ENCODE data around the gene TRMT10B.
"Not testable (repeated sequence)": the region's sequence is repeated elsewhere in the genome, so short reads cannot be mapped to it uniquely, and the experiment has no call there.

The TRMT10B gene

GRCh38 chr9:37758747-37759146, 5.1 kb downstream of the TRMT10B start:
- no peak overlapping the region for H3K4me2 ChIP-seq (ENCODE audit: low read length)
- H3K4me3 ChIP-seq (ENCODE audit: low read depth, low read length, poor library complexity, severe bottlenecking), result no peak overlapping the region
- 0 out of 2 replicates have a peak, but pooled peaks cover 3% of the 10 kb centered on the region for H3F3A ChIP-seq (ENCODE audit: insufficient read depth, low read length)
- H3K9ac ChIP-seq (ENCODE audit: low read length), result no peak overlapping the region
- no peaks in the 10 kb centered on the region for H3K79me2 ChIP-seq (ENCODE audit: insufficient read depth, low read length)
- H4K20me1 ChIP-seq (ENCODE audit: insufficient read depth, low read length), result no peaks in the 10 kb centered on the region
- H3K27me3 ChIP-seq (ENCODE audit: insufficient read depth, low read length), result no peaks in the 10 kb centered on the region
- H3K9me2 ChIP-seq (ENCODE audit: low read depth, low read length), result no peaks in the 10 kb centered on the region
- H3K4me1 ChIP-seq (ENCODE audit: insufficient read depth, low read length, severe bottlenecking), result peaks cover 9% of the 10 kb centered on the region
- TF ChIP-seq, protein P1, sequence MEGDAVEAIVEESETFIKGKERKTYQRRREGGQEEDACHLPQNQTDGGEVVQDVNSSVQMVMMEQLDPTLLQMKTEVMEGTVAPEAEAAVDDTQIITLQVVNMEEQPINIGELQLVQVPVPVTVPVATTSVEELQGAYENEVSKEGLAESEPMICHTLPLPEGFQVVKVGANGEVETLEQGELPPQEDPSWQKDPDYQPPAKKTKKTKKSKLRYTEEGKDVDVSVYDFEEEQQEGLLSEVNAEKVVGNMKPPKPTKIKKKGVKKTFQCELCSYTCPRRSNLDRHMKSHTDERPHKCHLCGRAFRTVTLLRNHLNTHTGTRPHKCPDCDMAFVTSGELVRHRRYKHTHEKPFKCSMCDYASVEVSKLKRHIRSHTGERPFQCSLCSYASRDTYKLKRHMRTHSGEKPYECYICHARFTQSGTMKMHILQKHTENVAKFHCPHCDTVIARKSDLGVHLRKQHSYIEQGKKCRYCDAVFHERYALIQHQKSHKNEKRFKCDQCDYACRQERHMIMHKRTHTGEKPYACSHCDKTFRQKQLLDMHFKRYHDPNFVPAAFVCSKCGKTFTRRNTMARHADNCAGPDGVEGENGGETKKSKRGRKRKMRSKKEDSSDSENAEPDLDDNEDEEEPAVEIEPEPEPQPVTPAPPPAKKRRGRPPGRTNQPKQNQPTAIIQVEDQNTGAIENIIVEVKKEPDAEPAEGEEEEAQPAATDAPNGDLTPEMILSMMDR (IDR thresholded peaks at IDR 0.05; ENCODE audit: low read length), result no peak
- no peak overlapping the region for H3K27ac ChIP-seq (ENCODE audit: low read depth, low read length, poor library complexity, severe bottlenecking)
- peaks cover 15% of the 10 kb centered on the region; the same call in 1 of the 2 replicates for H3K36me3 ChIP-seq (ENCODE audit: insufficient read depth, low read length)
- H3K9me3 ChIP-seq (ENCODE audit: low read length), result no peaks in the 10 kb centered on the region
- H2AFZ ChIP-seq (ENCODE audit: low read length), result no peak overlapping the region

GRCh38 chr9:37760416-37761161, 7.0 kb downstream of the TRMT10B start:
- no peak overlapping the region for H3K4me2 ChIP-seq (ENCODE audit: low read length)
- H3K4me3 ChIP-seq (ENCODE audit: low read depth, low read length, poor library complexity, severe bottlenecking), result no peak overlapping the region
- H3F3A ChIP-seq (ENCODE audit: insufficient read depth, low read length), result 0 out of 2 replicates have a peak, but pooled peaks cover 3% of the 10 kb centered on the region
- no peaks in the 10 kb centered on the region for H3K9me2 ChIP-seq (ENCODE audit: low read depth, low read length)
- no peaks in the 10 kb centered on the region for H4K20me1 ChIP-seq (ENCODE audit: insufficient read depth, low read length)
- H3K27me3 ChIP-seq (ENCODE audit: insufficient read depth, low read length), result no peaks in the 10 kb centered on the region
- no peaks in the 10 kb centered on the region for H3K4me1 ChIP-seq (ENCODE audit: insufficient read depth, low read length, severe bottlenecking)
- no peak overlapping the region for H3K9ac ChIP-seq (ENCODE audit: low read length)
- H3K9me3 ChIP-seq (ENCODE audit: low read length), result no peaks in the 10 kb centered on the region
- H2AFZ ChIP-seq (ENCODE audit: low read length), result no peak overlapping the region
- H3K79me2 ChIP-seq (ENCODE audit: insufficient read depth, low read length), result no peaks in the 10 kb centered on the region
- no peak for TF ChIP-seq EZH2 (IDR thresholded peaks at IDR 0.05; ENCODE audit: borderline replicate concordance, low read length)
- TF ChIP-seq, protein P1 (IDR thresholded peaks at IDR 0.05; ENCODE audit: low read length), result no peak
- H3K27ac ChIP-seq (ENCODE audit: low read depth, low read length, poor library complexity, severe bottlenecking), result no peak overlapping the region
- peaks cover 24% of the 10 kb centered on the region for H3K36me3 ChIP-seq (ENCODE audit: insufficient read depth, low read length)

DNA sequence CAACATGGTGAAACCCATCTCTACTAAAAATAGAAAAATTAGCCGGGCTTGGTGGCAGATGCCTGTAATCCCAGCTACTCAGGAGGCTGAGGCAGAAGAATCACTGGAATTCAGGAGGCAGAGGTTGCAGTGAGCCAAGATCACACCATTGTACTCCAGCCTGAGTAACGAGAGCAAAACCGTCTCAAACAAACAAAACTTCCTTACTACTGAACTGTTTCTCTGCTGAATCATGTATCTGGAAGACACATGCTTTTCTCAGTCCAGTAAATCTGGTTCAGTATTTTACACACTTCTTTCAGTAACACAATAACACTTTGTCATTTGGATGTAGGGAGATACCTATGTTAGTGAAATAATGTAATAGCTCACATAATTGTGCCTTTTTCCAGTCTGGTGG, 7.9 kb downstream of the TRMT10B start:
- Histone ChIP-seq H3K27ac (ENCODE audit: low read depth, low read length, poor library complexity, severe bottlenecking) (no peak overlapping the region), H3K9me2 (ENCODE audit: low read depth, low read length) (no peaks in the 10 kb centered on the region), H3K4me2 (ENCODE audit: low read length) (no peak overlapping the region), H3K27me3 (ENCODE audit: insufficient read depth, low read length) (no peaks in the 10 kb centered on the region), H3K36me3 (ENCODE audit: insufficient read depth, low read length) (peaks cover 24% of the 10 kb centered on the region), H3K79me2 (ENCODE audit: insufficient read depth, low read length) (no peaks in the 10 kb centered on the region), H3K4me3 (ENCODE audit: low read depth, low read length, poor library complexity, severe bottlenecking) (no peak overlapping the region), H3K9me3 (ENCODE audit: low read length) (no peaks in the 10 kb centered on the region), H3K9ac (ENCODE audit: low read length) (no peak overlapping the region), H3K4me1 (ENCODE audit: insufficient read depth, low read length, severe bottlenecking) (no peaks in the 10 kb centered on the region), H3F3A (ENCODE audit: insufficient read depth, low read length) (0 out of 2 replicates have a peak, but pooled peaks cover 3% of the 10 kb centered on the region), H4K20me1 (ENCODE audit: insufficient read depth, low read length) (no peaks in the 10 kb centered on the region), H2AFZ (ENCODE audit: low read length) (no peak overlapping the region)
- TF ChIP-seq, protein P1 (IDR thresholded peaks at IDR 0.05; ENCODE audit: low read length), result no peak
- no peak for TF ChIP-seq EZH2 (IDR thresholded peaks at IDR 0.05; ENCODE audit: borderline replicate concordance, low read length)

- H4K20me1 ChIP-seq (ENCODE audit: insufficient read depth, low read length); H3K4me1 ChIP-seq (ENCODE audit: insufficient read depth, low read length, severe bottlenecking); H3K4me2 ChIP-seq (ENCODE audit: low read length); H2AFZ ChIP-seq (ENCODE audit: low read length); H3F3A ChIP-seq (ENCODE audit: insufficient read depth, low read length); H3K4me3 ChIP-seq (ENCODE audit: low read depth, low read length, poor library complexity, severe bottlenecking); H3K79me2 ChIP-seq (ENCODE audit: insufficient read depth, low read length); H3K27ac ChIP-seq (ENCODE audit: low read depth, low read length, poor library complexity, severe bottlenecking); H3K9ac ChIP-seq (ENCODE audit: low read length); H3K27me3 ChIP-seq (ENCODE audit: insufficient read depth, low read length); H3K9me3 ChIP-seq (ENCODE audit: low read length); H3K9me2 ChIP-seq (ENCODE audit: low read depth, low read length): not testable (repeated sequence)
- peaks cover 28% of the 10 kb centered on the region for H3K36me3 ChIP-seq (ENCODE audit: insufficient read depth, low read length)
These were observed 11.7 kb downstream of the TRMT10B start for GRCh38 chr9:37765263-37765662.

All from OCI-LY1 (cell line).